Suppressor macrophage treated with lipopolysaccharide for 4 hours (primary cell): Measurements from ENCODE around the gene CYP4B1.

Experiments used
- DNase-seq: peaks from one replicate; pipeline ENCODE4 v3.0.0-alpha.2; 2020

Gene CYP4B1

GRCh38 chr1:46797696-46798470 is 963 bp upstream of the CYP4B1 start:
- no peak for DNase-seq

GRCh38 chr1:46800742-46801141 is 1.9 kb downstream of the CYP4B1 start:
- no peak for DNase-seq

- no peak for DNase-seq
Measured at GRCh38 chr1:46801323-46802055, 2.6 kb downstream of the CYP4B1 start.

GRCh38 chr1:46802081-46802480 is 3.2 kb downstream of the CYP4B1 start:
- no peak for DNase-seq

GRCh38 chr1:46802901-46803574 is 4.2 kb downstream of the CYP4B1 start:
- DNase-seq: no peak

- DNase-seq: no peak
Measured at GRCh38 chr1:46804027-46804889, 5.4 kb downstream of the CYP4B1 start.

- DNase-seq: no peak
Measured at GRCh38 chr1:46804926-46805325, 6.1 kb downstream of the CYP4B1 start.

- no peak for DNase-seq
Measured at GRCh38 chr1:46805755-46806154, 6.9 kb downstream of the CYP4B1 start.

- DNase-seq: no peak
Measured at GRCh38 chr1:46806196-46807020, 7.6 kb downstream of the CYP4B1 start.

GRCh38 chr1:46807046-46807972 is 8.5 kb downstream of the CYP4B1 start:
- DNase-seq: no peak

- no peak for DNase-seq
Measured at GRCh38 chr1:46809071-46809470, 10.2 kb downstream of the CYP4B1 start.

GRCh38 chr1:46809904-46810303 is 11.1 kb downstream of the CYP4B1 start:
- DNase-seq: no peak

GRCh38 chr1:46810596-46810995 is 11.8 kb downstream of the CYP4B1 start:
- no peak for DNase-seq

- no peak for DNase-seq
Measured at GRCh38 chr1:46811053-46811452, 12.2 kb downstream of the CYP4B1 start.

GRCh38 chr1:46812065-46812963 is 13.5 kb downstream of the CYP4B1 start:
- no peak for DNase-seq

GRCh38 chr1:46812996-46813857 is 14.4 kb downstream of the CYP4B1 start:
- no peak for DNase-seq

GRCh38 chr1:46813858-46814396 is 15.1 kb downstream of the CYP4B1 start:
- no peak for DNase-seq

GRCh38 chr1:46815133-46815532 is 16.3 kb downstream of the CYP4B1 start:
- DNase-seq: no peak
